GM12875 (cell line): ENCODE results near the gene FGGY.

ENCODE experiments used
- H3K4me3 ChIP-seq: one replicate; pipeline ENCODE4 v1.5.1; 2011; ENCODE audit warnings: low read depth, low read length, control low read depth
- CTCF ChIP-seq: IDR thresholded peaks from 2 replicates; pipeline ENCODE4 v1.5.1; 2011; ENCODE audit warnings: low read depth, mild to moderate bottlenecking, control low read depth, inconsistent platforms, low read length, moderate library complexity, borderline replicate concordance; ENCODE audit not compliant: insufficient read depth

FGGY gene

DNA sequence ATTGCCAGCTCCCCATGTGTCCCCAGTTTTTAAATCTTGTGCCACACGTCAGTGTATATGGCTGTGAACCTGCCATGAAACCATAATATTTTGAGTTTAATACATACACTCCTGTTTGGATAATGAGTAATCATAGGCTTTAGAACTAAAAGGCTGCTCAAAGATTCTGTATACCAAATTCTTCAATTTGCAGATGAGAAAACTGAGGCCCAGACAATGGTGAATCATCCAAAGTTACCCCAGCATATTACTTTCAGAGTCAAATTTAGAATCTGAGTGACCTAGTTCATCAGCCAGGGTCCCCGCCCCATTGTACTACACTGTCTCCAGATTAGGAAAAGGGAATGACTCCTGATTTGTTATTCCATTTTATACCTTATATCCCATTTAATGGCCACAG is 224.6 kb downstream of the FGGY start:
- H3K4me3 ChIP-seq = no peak overlapping the region
- TF ChIP-seq CTCF = no peak

- no peak overlapping the region for H3K4me3 ChIP-seq
Measured at GRCh38 chr1:59522925-59523505, 226.1 kb downstream of the FGGY start.

DNA sequence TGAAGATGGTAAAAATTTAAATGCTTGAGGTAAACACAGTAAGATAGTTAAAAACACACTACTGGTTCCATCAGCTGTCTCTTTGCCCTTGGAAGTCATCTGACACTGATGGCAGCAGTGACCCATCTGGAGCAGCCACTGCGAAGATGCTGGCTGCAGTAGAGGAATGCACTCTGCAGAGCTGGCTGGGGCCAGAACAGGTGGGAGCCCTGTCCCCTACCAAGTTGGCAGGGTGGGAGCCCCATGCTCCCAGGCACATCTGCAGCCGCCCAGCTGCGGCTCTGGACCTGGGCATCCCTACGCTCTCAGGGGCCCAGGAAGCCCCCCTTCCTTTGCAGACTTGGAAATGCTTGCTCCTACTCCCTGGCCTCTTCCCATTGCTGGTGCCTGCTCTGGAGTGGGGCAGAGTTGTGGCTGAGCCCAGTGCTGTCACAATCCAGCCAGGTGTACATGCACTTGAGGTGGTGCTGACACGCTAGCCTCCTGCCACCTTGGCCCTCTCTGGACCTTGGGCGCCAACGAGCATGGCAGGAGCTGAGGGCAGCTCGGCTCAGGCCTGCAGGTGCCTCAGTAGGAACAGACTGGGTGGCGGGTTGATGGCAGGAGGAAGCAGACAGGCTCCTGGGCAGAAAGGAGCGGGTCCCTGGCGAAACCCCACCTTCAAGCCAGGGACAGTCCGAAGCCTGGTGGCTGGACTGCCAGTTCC is 227.0 kb downstream of the FGGY start:
- H3K4me3 ChIP-seq = no peak overlapping the region
- no peak for TF ChIP-seq CTCF

More at GRCh38 chr1:59522925-59523505, 226.1 kb downstream of the FGGY start:
- TF ChIP-seq CTCF = no peak

GRCh38 chr1:59526240-59526639 is 229.3 kb downstream of the FGGY start:
- no peak for TF ChIP-seq CTCF

GRCh38 chr1:59528471-59528870 is 231.6 kb downstream of the FGGY start:
- H3K4me3 ChIP-seq = no peak overlapping the region
- TF ChIP-seq CTCF = no peak

More at GRCh38 chr1:59526240-59526639, 229.3 kb downstream of the FGGY start:
- no peak overlapping the region for H3K4me3 ChIP-seq

DNA sequence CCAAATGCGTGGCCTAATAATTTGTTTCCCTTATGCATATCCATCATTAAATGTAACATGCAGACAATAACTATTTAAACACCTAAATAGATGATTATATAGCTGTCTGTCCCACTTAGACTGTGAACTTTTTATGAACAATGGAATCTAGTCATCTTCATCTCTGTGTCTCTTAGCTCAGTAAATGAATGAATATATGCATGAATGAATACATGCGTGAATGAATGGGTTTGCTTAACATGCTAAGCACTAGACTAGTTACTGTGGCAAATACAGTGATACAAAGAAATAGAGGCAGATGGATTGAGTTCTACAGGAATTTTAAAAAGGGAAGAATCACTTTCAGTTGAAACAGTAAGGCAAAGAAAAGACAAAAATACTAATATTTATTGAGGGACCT is 232.0 kb downstream of the FGGY start:
- H3K4me3 ChIP-seq = no peak overlapping the region
- no peak for TF ChIP-seq CTCF

DNA sequence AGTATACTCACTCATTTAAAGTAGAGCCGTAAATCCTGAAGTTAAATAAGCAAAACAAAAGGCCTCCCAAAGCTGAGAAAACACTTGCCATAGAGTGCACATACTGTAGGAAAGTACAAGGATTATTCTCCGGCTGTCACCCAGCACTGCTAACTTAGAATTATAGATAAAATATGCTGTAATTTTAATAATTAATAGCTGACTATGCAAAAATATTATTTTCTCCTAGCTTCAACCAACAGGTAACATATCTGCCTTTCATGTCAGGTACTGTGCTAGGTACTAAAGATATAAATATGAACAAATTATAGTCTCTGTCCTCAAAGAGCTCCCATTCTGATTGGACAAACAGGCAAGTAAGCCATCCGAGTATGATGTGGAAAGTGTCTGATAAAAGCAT is 233.2 kb downstream of the FGGY start:
- H3K4me3 ChIP-seq = no peak overlapping the region
- no peak for TF ChIP-seq CTCF
